ENCODE measurements around the gene LSG1. TPM values are rescaled to one million over a fixed set of nuclear protein-coding genes. Genes with fewer than 3 reads are reported as not detected.

LSG1 gene
- total RNA-seq, 1 experiment from 2014 or later: 81.3 TPM

- Histone ChIP-seq H3K27ac (ENCODE audit: low read depth, low read length, poor library complexity, severe bottlenecking) (no peak overlapping the region), H3K4me3 (ENCODE audit: low read depth, low read length, poor library complexity, severe bottlenecking) (no peak overlapping the region), H3K9me3 (ENCODE audit: low read depth, low read length, poor library complexity, severe bottlenecking) (no peaks in the 10 kb centered on the region), H3K4me1 (ENCODE audit: insufficient read depth, low read length, poor library complexity, severe bottlenecking) (no peaks in the 10 kb centered on the region), H3K36me3 (ENCODE audit: insufficient read depth, low read length, poor library complexity, severe bottlenecking) (no peaks in the 10 kb centered on the region), H3K27me3 (replicated peaks; ENCODE audit: insufficient read depth, low read depth, low read length, poor library complexity) (no peaks in the 10 kb centered on the region)
- ChIA-PET CTCF (no interaction called here), POLR2A (ENCODE audit: low non-redundant PET) (no interaction called here)
- intact Hi-C loops (cut with micrococcal nuclease; ENCODE audit: unreplicated experiment): no loop called here
- BruUV-seq (replicated peaks): no TSS peak
- TF ChIP-seq, protein P1, sequence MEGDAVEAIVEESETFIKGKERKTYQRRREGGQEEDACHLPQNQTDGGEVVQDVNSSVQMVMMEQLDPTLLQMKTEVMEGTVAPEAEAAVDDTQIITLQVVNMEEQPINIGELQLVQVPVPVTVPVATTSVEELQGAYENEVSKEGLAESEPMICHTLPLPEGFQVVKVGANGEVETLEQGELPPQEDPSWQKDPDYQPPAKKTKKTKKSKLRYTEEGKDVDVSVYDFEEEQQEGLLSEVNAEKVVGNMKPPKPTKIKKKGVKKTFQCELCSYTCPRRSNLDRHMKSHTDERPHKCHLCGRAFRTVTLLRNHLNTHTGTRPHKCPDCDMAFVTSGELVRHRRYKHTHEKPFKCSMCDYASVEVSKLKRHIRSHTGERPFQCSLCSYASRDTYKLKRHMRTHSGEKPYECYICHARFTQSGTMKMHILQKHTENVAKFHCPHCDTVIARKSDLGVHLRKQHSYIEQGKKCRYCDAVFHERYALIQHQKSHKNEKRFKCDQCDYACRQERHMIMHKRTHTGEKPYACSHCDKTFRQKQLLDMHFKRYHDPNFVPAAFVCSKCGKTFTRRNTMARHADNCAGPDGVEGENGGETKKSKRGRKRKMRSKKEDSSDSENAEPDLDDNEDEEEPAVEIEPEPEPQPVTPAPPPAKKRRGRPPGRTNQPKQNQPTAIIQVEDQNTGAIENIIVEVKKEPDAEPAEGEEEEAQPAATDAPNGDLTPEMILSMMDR (conservative IDR thresholded peaks at IDR 0.05; ENCODE audit: low read depth, low read length): no peak
- TF ChIP-seq EZH2 (IDR thresholded peaks at IDR 0.05; ENCODE audit: borderline replicate concordance, low read depth, low read length, poor library complexity, severe bottlenecking): no peak
- DNase-seq (ENCODE audit: low spot score): no peak
Observed at GRCh38 chr3:194615226-194615625, 56.8 kb downstream of the LSG1 start.

DNA sequence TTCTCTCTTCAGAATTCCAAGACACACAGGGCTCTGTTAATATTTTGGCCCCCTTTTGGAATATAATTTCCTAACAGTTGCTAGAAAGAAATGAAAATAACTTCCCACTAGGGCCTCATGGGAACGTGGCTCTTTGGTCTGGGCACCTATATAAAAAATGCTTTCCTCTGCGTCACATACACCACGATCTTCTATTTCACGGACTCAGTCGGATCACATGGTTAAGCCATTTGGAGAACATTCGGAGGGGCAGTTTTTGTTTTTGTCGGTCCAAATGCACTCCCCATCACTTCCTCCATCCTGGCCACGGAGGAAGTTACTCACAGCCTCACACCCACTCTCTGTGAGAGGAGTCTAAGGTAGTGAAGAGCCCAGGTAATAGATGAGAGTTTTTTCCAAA, 59.8 kb downstream of the LSG1 start:
- POLR2A ChIA-PET (ENCODE audit: low non-redundant PET): no interaction called here
- BruUV-seq (replicated peaks): no TSS peak
- Histone ChIP-seq H3K27ac (ENCODE audit: low read depth, low read length, poor library complexity, severe bottlenecking) (no peak overlapping the region), H3K4me1 (ENCODE audit: insufficient read depth, low read length, poor library complexity, severe bottlenecking) (no peaks in the 10 kb centered on the region), H3K27me3 (replicated peaks; ENCODE audit: insufficient read depth, low read depth, low read length, poor library complexity) (no peaks in the 10 kb centered on the region), H3K36me3 (ENCODE audit: insufficient read depth, low read length, poor library complexity, severe bottlenecking) (no peaks in the 10 kb centered on the region), H3K9me3 (ENCODE audit: low read depth, low read length, poor library complexity, severe bottlenecking) (no peaks in the 10 kb centered on the region), H3K4me3 (ENCODE audit: low read depth, low read length, poor library complexity, severe bottlenecking) (no peak overlapping the region)
- intact Hi-C loops (cut with micrococcal nuclease; ENCODE audit: unreplicated experiment): no loop called here
- DNase-seq (ENCODE audit: low spot score): no peak
- no peak for TF ChIP-seq EZH2 (IDR thresholded peaks at IDR 0.05; ENCODE audit: borderline replicate concordance, low read depth, low read length, poor library complexity, severe bottlenecking)
- TF ChIP-seq, protein P1 (conservative IDR thresholded peaks at IDR 0.05; ENCODE audit: low read depth, low read length): no peak
- CTCF ChIA-PET: no interaction called here

- no peak overlapping the region for H3K27ac ChIP-seq (ENCODE audit: low read depth, low read length, poor library complexity, severe bottlenecking)
- ChIA-PET POLR2A (ENCODE audit: low non-redundant PET) (interaction anchor here (0.7 kb wide), 1 partner anchor 211 kb away, joined by 3 read pairs; the partner anchor contains the start of gene GP5), CTCF (no interaction called here)
- no peaks in the 10 kb centered on the region for H3K4me1 ChIP-seq (ENCODE audit: insufficient read depth, low read length, poor library complexity, severe bottlenecking)
- intact Hi-C loops (cut with micrococcal nuclease; ENCODE audit: unreplicated experiment): no loop called here
- BruUV-seq (replicated peaks): no TSS peak
- TF ChIP-seq, protein P1 (conservative IDR thresholded peaks at IDR 0.05; ENCODE audit: low read depth, low read length): no peak
- TF ChIP-seq EZH2 (IDR thresholded peaks at IDR 0.05; ENCODE audit: borderline replicate concordance, low read depth, low read length, poor library complexity, severe bottlenecking): no peak
- no peaks in the 10 kb centered on the region for H3K9me3 ChIP-seq (ENCODE audit: low read depth, low read length, poor library complexity, severe bottlenecking)
- no peaks in the 10 kb centered on the region for H3K27me3 ChIP-seq (replicated peaks; ENCODE audit: insufficient read depth, low read depth, low read length, poor library complexity)
- no peaks in the 10 kb centered on the region for H3K36me3 ChIP-seq (ENCODE audit: insufficient read depth, low read length, poor library complexity, severe bottlenecking)
- no peak for DNase-seq (ENCODE audit: low spot score)
- H3K4me3 ChIP-seq (ENCODE audit: low read depth, low read length, poor library complexity, severe bottlenecking): no peak overlapping the region
Observed at GRCh38 chr3:194610689-194611088, 61.3 kb downstream of the LSG1 start.
